Aorta (tissue), 5 donors: ENCODE data around the gene RASL12. TPM values are rescaled to one million over a fixed set of nuclear protein-coding genes. Genes with fewer than 3 reads are reported as not detected.
"Not testable (repeated sequence)": the region's sequence is repeated elsewhere in the genome, so short reads cannot be mapped to it uniquely, and the experiment has no call there.

Experiments used
- ATAC-seq: fragments of 200-7000 bp; cut with Tn5 transposase; one replicate; pipeline ENCODE4 v1.9.1; 2022; ENCODE audit warnings: moderate library complexity; ENCODE audit not compliant: low FRiP score
- DNase-seq, 2 donors: peaks; one replicate each; pipeline ENCODE4 v3.0.0-alpha.2; 2020
- H3K27ac ChIP-seq, 2 donors: one replicate each; pipeline ENCODE4 v1.5.1; 2013; ENCODE audit warnings: low read length in 2 of 2, mild to moderate bottlenecking in 2 of 2, moderate library complexity in 2 of 2, control low read depth in 1 of 2, inconsistent platforms in 1 of 2, low read depth in 1 of 2
- H3K27me3 ChIP-seq, 2 donors: one replicate each; pipeline ENCODE4 v1.6.1; 2013; ENCODE audit warnings: control low read depth in 1 of 2, low read length in 1 of 2, mild to moderate bottlenecking in 1 of 2, moderate library complexity in 1 of 2; ENCODE audit not compliant: insufficient read depth in 2 of 2, control insufficient read depth in 1 of 2
- H3K36me3 ChIP-seq, 2 donors: one replicate each; pipeline ENCODE4 v1.6.1; 2013; ENCODE audit warnings: control low read depth in 1 of 2, low read length in 1 of 2, mild to moderate bottlenecking in 1 of 2; ENCODE audit not compliant: insufficient read depth in 2 of 2, control insufficient read depth in 1 of 2
- H3K4me1 ChIP-seq, 2 donors: one replicate each; pipeline ENCODE4 v1.6.1; 2013; ENCODE audit warnings: low read length in 2 of 2, control low read depth in 1 of 2, mild to moderate bottlenecking in 1 of 2, moderate library complexity in 1 of 2; ENCODE audit not compliant: insufficient read depth in 2 of 2, control insufficient read depth in 1 of 2
- H3K4me3 ChIP-seq, 2 donors: one replicate each; pipeline ENCODE4 v1.5.1; 2013; ENCODE audit warnings: low read length in 2 of 2, control low read depth in 1 of 2, mild to moderate bottlenecking in 1 of 2
- H3K9me3 ChIP-seq: one replicate; pipeline ENCODE4 v1.6.1; 2013; ENCODE audit warnings: mild to moderate bottlenecking, low read length; ENCODE audit not compliant: control insufficient read depth
- WGBS, 2 donors: extraction: QIAGEN DNeasy Blood & Tissue Kit; methylation state at CpG; one replicate each; pipeline ENCODE4 v1.1.7; 2013; 5-methylcytosine and 5-hydroxymethylcytosine counted together
- intact Hi-C, 2 donors: fragments of 100-400 bp; cut with DNase I; formaldehyde crosslinking; loops; one replicate each; pipeline versions ENCODE4 v1.14.2 to v1.15.0; 2022
- polyA plus RNA-seq, 2 donors: library from polyadenylated mRNA; stranded (reverse); fragments of 200-250 nt; gene quantifications; one replicate each; pipeline ENCODE4 v1.2.3, GENCODE V29; 2013
- total RNA-seq, 2 donors: library from RNA; stranded (reverse); fragmentation: NEBNext Ultra II Directional; extraction: Animal tissue kit (Norgen Biotek cat#: 25700); gene quantifications; one replicate each; pipeline ENCODE4 v1.2.1, GENCODE V29; 2021
- donor health status: healthy with polysubstance abuse.
- donor health status: Bipolar disorder and iron deficiency.
- donor health status: DM: no; HTN: no; CAD: no.
- donor health status: DM: no; HTN: no; CAD: no.
- donor health status: DM: yes; HTN: yes; CAD: no.

RASL12 gene
- total and polyA plus RNA-seq, 4 donors = 51.3 to 171 (median 84.5) TPM

DNA sequence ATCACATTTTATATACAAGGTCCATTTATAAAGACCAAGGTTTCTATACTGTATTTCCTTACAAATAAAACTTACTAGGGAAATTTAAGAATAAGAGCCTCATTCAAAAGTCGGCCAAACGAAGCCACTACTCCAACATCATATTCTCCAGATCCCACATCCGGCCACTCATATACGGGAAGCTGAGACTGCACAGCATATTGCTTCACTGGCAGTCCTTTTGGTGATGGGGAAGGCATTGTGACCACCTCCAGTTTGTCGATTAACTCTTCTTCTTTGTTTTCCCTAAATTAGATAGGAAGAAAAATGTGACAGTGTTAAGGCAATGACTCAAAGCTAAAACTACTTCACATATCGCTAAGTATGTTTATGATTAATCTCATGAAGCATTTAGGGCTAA is 41.0 kb downstream of the RASL12 start:
- Histone ChIP-seq H3K36me3 (no peaks in the 10 kb centered on the region), H3K27ac (no peak overlapping the region), H3K4me3 (no peak overlapping the region), H3K9me3 (no peaks in the 10 kb centered on the region), H3K27me3 (no peaks in the 10 kb centered on the region), H3K4me1 (peaks cover 0 to 3% of the 10 kb centered on the region in 2 donors)
- 92% methylated on average over 6 of the region's 6 CpGs for WGBS, 2 donors
- ATAC-seq (no peak), DNase-seq (no peak)
- intact Hi-C loops = no loop called here

DNA sequence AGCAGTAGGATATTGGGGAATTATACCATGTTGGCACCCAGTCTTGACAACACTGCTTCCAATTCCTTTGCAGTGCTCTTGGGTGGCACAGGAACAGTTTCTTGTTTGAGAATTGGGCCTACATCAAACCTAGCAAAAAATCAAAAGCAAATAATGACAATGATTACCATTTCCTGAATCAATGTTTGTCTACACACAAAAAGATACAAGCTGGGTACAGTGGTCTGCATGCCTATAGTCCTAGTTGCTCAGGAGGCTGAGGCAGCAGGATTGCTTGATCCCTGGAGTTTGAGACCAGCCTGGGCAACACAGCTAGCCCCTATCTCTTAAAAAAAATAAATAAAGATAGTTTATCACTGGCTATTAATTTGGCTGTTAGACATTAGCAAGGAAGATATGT is 46.3 kb downstream of the RASL12 start:
- peaks cover 0 to 3% of the 10 kb centered on the region in 2 donors for H3K4me1 ChIP-seq
- H3K4me3 ChIP-seq = no peak overlapping the region
- H3K36me3 ChIP-seq = peaks cover 0 to 3% of the 10 kb centered on the region in 2 donors
- no peaks in the 10 kb centered on the region for H3K9me3 ChIP-seq
- DNase-seq (no peak), ATAC-seq (no peak)
- intact Hi-C loops = no loop called here
- H3K27ac ChIP-seq = no peak overlapping the region
- H3K27me3 ChIP-seq = no peaks in the 10 kb centered on the region

DNA sequence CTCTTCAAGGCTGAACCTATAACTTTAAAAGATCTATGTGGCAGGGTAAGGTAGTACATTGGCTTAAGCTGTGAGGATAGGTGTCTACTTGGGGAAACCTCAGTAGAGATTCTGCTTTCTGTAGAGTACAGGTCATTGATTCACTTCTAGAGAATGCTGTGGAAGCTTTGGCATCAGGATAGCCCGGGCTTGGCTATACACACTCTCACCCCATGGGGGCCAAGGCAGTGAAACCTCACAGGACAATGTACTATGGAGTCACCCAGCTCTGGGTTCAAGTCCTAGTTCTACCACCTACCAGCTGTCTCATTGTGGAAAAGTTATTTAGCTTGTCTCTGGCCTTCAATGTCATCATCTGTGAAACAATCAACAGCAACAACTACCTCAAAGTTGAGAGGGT is 47.4 kb downstream of the RASL12 start:
- WGBS, 2 donors = 82 to 93% methylated on average over 1 of the region's 1 CpG
- Histone ChIP-seq H3K36me3 (peaks cover 0 to 3% of the 10 kb centered on the region in 2 donors), H3K4me1 (no peaks in the 10 kb centered on the region), H3K9me3 (no peaks in the 10 kb centered on the region), H3K27me3 (no peaks in the 10 kb centered on the region), H3K27ac (no peak overlapping the region), H3K4me3 (no peak overlapping the region)
- ATAC-seq (no peak), DNase-seq (no peak)
- intact Hi-C loops = no loop called here

DNA sequence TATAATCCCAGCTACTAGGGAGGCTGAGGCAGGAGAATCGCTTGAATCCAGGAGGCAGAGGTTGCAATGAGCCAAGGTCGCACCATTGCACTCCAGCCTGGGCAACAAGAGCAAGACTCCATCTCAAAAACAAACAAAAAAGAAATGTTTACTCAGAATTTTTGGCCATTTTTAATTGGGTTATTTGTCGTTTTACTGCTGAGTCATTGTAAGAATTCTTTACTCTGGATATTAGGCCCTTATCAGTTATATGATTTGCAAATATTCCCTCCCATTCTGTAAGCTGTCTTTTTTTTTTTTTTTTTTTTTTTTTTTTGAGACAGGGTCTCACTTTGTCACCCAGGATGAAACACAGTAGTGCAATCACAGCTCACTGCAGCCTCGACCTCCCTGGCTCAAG is 56.6 kb downstream of the RASL12 start:
- H3K4me1 ChIP-seq, intact Hi-C loops, ATAC-seq, H3K36me3 ChIP-seq, H3K9me3 ChIP-seq, DNase-seq, H3K27ac ChIP-seq, H3K4me3 ChIP-seq, H3K27me3 ChIP-seq: not testable (repeated sequence)
- WGBS, 2 donors = 84 to 92% methylated on average over 4 of the region's 4 CpGs

DNA sequence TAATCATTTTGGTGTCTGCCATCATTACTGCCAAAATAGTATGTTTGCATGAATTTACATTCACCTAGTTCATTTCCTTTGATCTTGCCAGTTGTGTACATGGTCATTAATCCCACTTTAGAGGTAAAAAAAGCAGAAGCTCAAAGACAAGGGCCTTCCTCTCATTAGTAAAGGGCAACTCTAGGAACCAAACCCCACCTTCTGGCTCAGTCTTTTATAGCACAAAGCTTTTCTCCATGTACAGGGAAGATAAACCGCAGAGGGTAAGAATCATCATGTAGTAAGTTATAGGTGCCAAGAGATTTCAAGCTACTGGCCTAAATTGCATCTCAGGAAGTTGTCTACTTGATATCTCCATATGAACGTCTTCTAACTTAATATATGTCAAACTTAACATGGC is 58.8 kb downstream of the RASL12 start:
- 70 to 77% methylated on average over 2 of the region's 2 CpGs for WGBS, 2 donors
- intact Hi-C loops = no loop called here
- no peak for DNase-seq
- Histone ChIP-seq H3K27ac (no peak overlapping the region), H3K4me3 (no peak overlapping the region), H3K9me3 (peaks cover 2% of the 10 kb centered on the region), H3K36me3 (peaks cover 4 to 5% of the 10 kb centered on the region in 2 donors), H3K4me1 (no peaks in the 10 kb centered on the region), H3K27me3 (no peaks in the 10 kb centered on the region)
- no peak for ATAC-seq

DNA sequence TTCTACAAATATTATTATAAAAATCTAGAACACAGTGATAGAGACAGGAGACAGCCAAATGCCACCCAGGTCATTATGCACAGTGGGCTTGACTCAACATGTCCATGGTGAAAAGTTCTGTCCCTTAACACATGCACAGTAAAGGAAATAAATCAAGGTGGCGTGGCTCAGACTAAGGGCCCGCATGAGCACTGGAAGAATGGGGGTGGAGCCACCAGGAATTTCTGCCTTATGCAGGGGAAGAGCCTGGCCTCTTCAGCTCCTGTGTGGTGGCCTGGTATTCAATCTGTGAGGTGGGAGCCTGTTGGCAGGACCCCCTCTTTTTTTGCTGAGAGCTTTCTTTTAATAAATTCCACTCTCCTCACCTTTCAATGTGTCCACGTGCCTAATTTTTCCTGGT is 60.9 kb downstream of the RASL12 start:
- Histone ChIP-seq H3K9me3 (no peaks in the 10 kb centered on the region), H3K27ac (no peak overlapping the region), H3K4me1 (no peaks in the 10 kb centered on the region), H3K36me3 (peaks cover 0 to 4% of the 10 kb centered on the region in 2 donors), H3K27me3 (no peaks in the 10 kb centered on the region), H3K4me3 (no peak overlapping the region)
- DNase-seq (no peak), ATAC-seq (no peak)
- WGBS, 2 donors = 81 to 88% methylated on average over 3 of the region's 3 CpGs
- intact Hi-C loops = no loop called here

DNA sequence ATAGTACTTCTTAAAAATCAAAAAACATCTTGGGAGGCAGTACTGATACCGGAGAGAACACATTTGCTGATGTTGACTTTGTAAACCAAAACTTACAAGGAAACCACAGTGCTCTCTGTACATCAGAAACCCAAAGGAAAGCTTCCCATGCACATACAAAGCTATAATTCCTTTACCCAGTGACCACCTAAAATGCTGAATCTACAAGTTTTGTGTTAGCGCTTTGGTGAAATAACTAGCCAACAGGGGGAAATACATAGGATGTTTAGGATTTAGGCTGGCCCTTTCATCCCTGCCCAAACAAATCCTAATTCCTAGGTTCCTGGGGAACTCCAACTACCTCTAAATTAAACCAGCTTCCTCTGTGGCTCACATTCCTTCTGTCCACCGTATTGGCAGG is 62.8 kb downstream of the RASL12 start:
- 62 to 71% methylated on average over 3 of the region's 3 CpGs for WGBS, 2 donors
- ATAC-seq (no peak), DNase-seq (no peak)
- Histone ChIP-seq H3K4me1 (no peaks in the 10 kb centered on the region), H3K27me3 (no peaks in the 10 kb centered on the region), H3K27ac (no peak overlapping the region), H3K36me3 (peaks cover 0 to 2% of the 10 kb centered on the region in 2 donors), H3K4me3 (no peak overlapping the region), H3K9me3 (no peaks in the 10 kb centered on the region)
- intact Hi-C loops = no loop called here

Other genes with a start within 250 kb of the RASL12 start
- gene PIF1, start 242.3 kb downstream of the RASL12 start, total RNA-seq = 1 to 10 TPM in 1 of 2 donors, under 1 TPM in 1; 0.65 to 2.8 TPM
- 1 to 10 TPM in 1 of 2 donors, under 1 TPM in 1; 0.50 to 4.2 TPM for gene PIF1, start 242.3 kb downstream of the RASL12 start, polyA plus RNA-seq
- 10 to 100 TPM; 46.2 to 50.4 TPM for gene PLEKHO2, start 226.1 kb downstream of the RASL12 start, total RNA-seq
- gene PLEKHO2, start 226.1 kb downstream of the RASL12 start, polyA plus RNA-seq = 10 to 100 TPM; 12.2 to 13.5 TPM
- gene ANKDD1A, start 156.1 kb downstream of the RASL12 start, total RNA-seq = 10 to 100 TPM; 22.3 to 29.2 TPM
- 10 to 100 TPM; 11.1 to 14.7 TPM for gene ANKDD1A, start 156.1 kb downstream of the RASL12 start, polyA plus RNA-seq
- 10 to 100 TPM; 58.0 to 77.0 TPM for gene SPG21, start 78.1 kb downstream of the RASL12 start, total RNA-seq
- gene SPG21, start 78.1 kb downstream of the RASL12 start, polyA plus RNA-seq = 10 to 100 TPM; 54.6 to 72.6 TPM
- 10 to 100 TPM; 11.3 to 15.2 TPM for gene MTFMT, start 38.4 kb downstream of the RASL12 start, total RNA-seq
- gene MTFMT, start 38.4 kb downstream of the RASL12 start, polyA plus RNA-seq = 10 to 100 TPM in 1 of 2 donors, 1 to 10 TPM in 1; 6.1 to 11.0 TPM
- gene SLC51B, start 22.6 kb downstream of the RASL12 start, total RNA-seq = not detected
- 10 to 100 TPM in 1 of 2 donors, not detected in 1; 31.4 TPM for gene SLC51B, start 22.6 kb downstream of the RASL12 start, polyA plus RNA-seq
- 1 to 10 TPM; 1.5 TPM for gene KBTBD13, start 8.8 kb upstream of the RASL12 start, total RNA-seq
- under 1 TPM; 0.05 to 0.25 TPM for gene KBTBD13, start 8.8 kb upstream of the RASL12 start, polyA plus RNA-seq
- gene UBAP1L, start 47.2 kb upstream of the RASL12 start, total RNA-seq = 10 to 100 TPM in 1 of 2 donors, 1 to 10 TPM in 1; 5.4 to 10.3 TPM
- 1 to 10 TPM in 1 of 2 donors, under 1 TPM in 1; 0.88 to 8.6 TPM for gene UBAP1L, start 47.2 kb upstream of the RASL12 start, polyA plus RNA-seq
- 10 to 100 TPM; 18.3 to 34.0 TPM for gene PDCD7, start 65.8 kb upstream of the RASL12 start, total RNA-seq
- gene PDCD7, start 65.8 kb upstream of the RASL12 start, polyA plus RNA-seq = 10 to 100 TPM; 11.1 to 13.8 TPM
- 10 to 100 TPM; 33.4 to 43.9 TPM for gene CLPX, start 117.4 kb upstream of the RASL12 start, total RNA-seq
- 10 to 100 TPM; 11.0 to 19.8 TPM for gene CLPX, start 117.4 kb upstream of the RASL12 start, polyA plus RNA-seq
- gene CILP, start 143.5 kb upstream of the RASL12 start, total RNA-seq = 100 to 1,000 TPM in 1 of 2 donors, under 1 TPM in 1; 0.84 to 170 TPM
- gene CILP, start 143.5 kb upstream of the RASL12 start, polyA plus RNA-seq = 1 to 10 TPM in 1 of 2 donors, under 1 TPM in 1; 0.28 to 2.6 TPM
- gene PARP16, start 218.9 kb upstream of the RASL12 start, total RNA-seq = 10 to 100 TPM in 1 of 2 donors, 1 to 10 TPM in 1; 6.9 to 11.5 TPM
- 1 to 10 TPM; 5.3 to 5.7 TPM for gene PARP16, start 218.9 kb upstream of the RASL12 start, polyA plus RNA-seq
- gene RNU5A-1, start 228.1 kb upstream of the RASL12 start, total RNA-seq = not detected
- not detected for gene RNU5A-1, start 228.1 kb upstream of the RASL12 start, polyA plus RNA-seq
- gene RNU5B-1, start 236.7 kb upstream of the RASL12 start, total RNA-seq = 10 to 100 TPM; 18.7 to 40.6 TPM
- gene RNU5B-1, start 236.7 kb upstream of the RASL12 start, polyA plus RNA-seq = not detected